Motor neuron (in vitro differentiated cells): ENCODE results near the gene FZD10. TPM values are rescaled to one million over a fixed set of nuclear protein-coding genes. Genes with fewer than 3 reads are reported as not detected.

Experiments
- ATAC-seq, 8 experiments: fragments of 200-7000 bp; cut with Tn5 transposase; replicated peaks in 6 of 8; 2 replicates each; pipeline ENCODE4 v1.8.0; 2021; ENCODE audit warnings: mild to moderate bottlenecking in 8 of 8, moderate library complexity in 8 of 8
- H3K27ac ChIP-seq, 2 donors: fragments of 250-450 bp; sonication (Bioruptor Pico); 2 replicates each; pipeline ENCODE4 v1.9.0; 2021; ENCODE audit warnings: antibody characterized with exemption in 2 of 2, mild to moderate bottlenecking in 2 of 2, moderate library complexity in 1 of 2
- H3K4me1 ChIP-seq, 2 donors: fragments of 250-450 bp; sonication (Bioruptor Pico); replicated peaks in 1 of 2; 2 replicates each; pipeline ENCODE4 v1.6.1; 2021; ENCODE audit warnings: antibody characterized with exemption in 2 of 2, mild to moderate bottlenecking in 2 of 2, moderate library complexity in 1 of 2
- H3K4me3 ChIP-seq, 5 donors: fragments of 250-450 bp; sonication (Bioruptor Pico); 2 replicates each; pipeline ENCODE4 v1.9.0; 2021; ENCODE audit warnings: antibody characterized with exemption in 5 of 5, mild to moderate bottlenecking in 5 of 5, moderate library complexity in 4 of 5
- WGBS, 10 experiments: fragments of 450-650 bp; shearing (Covaris generic); methylation state at CpG; one replicate each; pipeline ENCODE4 v1.0.0; 2022; 5-methylcytosine and 5-hydroxymethylcytosine counted together
- in situ Hi-C, 9 experiments: fragments of 400-800 bp; cut with MboI; loops; one replicate each; pipeline ENCODE4 v1.15.0; 2021; ENCODE audit warnings: low sequenced_read_pairs in 9 of 9, low pct_unique_long_range_greater_than_20kb in 2 of 9; ENCODE audit not compliant: unreplicated experiment in 9 of 9
- total RNA-seq, 8 experiments: library from RNA; unstranded; fragments of 300-600 nt; gene quantifications; 2 replicates each; pipeline versions ENCODE4 v1.2.3 to v1.2.4, GENCODE V29; 2022

FZD10 gene
- total RNA-seq, 8 experiments from 2014 or later, result 0.08 to 4.9 (median 0.25) TPM

GRCh38 chr12:130136509-130137039 is 25.7 kb upstream of the FZD10 start:
- in situ Hi-C loops, result no loop called here
- WGBS, 10 experiments, result 34 to 82% (median 48%) methylated on average over 1 to 9 of the region's 11 CpGs; no CpG with 5 or more reads in 2 of the 10 experiments
- Histone ChIP-seq H3K4me1 (peaks cover 0 to 26% of the 10 kb centered on the region in 2 donors), H3K27ac (peak overlapping the region in 1 of 2 donors; percentile 54), H3K4me3 (no peak overlapping the region)
- peak in 2 of 8 experiments; percentile 47 to 55 for ATAC-seq

- Histone ChIP-seq H3K4me3 (no peak overlapping the region), H3K4me1 (peaks cover 0 to 26% of the 10 kb centered on the region in 2 donors), H3K27ac (peak overlapping the region in 1 of 2 donors; percentile 54)
- ATAC-seq, result peak in 6 of 8 experiments; percentile 23 to 88 (median 54)
- 0 to 74% (median 50%) methylated on average over 1 to 15 of the region's 26 CpGs; no CpG with 5 or more reads in 1 of the 10 experiments for WGBS, 10 experiments
- in situ Hi-C loops, result no loop called here
These were observed 24.9 kb upstream of the FZD10 start for GRCh38 chr12:130137040-130138018.

GRCh38 chr12:130138478-130138877 is 23.8 kb upstream of the FZD10 start:
- no peak overlapping the region for H3K4me3 ChIP-seq
- H3K27ac ChIP-seq, result no peak overlapping the region
- 0 to 100% (median 75%) methylated on average over 1 to 9 of the region's 20 CpGs; no CpG with 5 or more reads in 2 of the 10 experiments for WGBS, 10 experiments
- in situ Hi-C loops, result no loop called here
- H3K4me1 ChIP-seq, result peaks cover 0 to 26% of the 10 kb centered on the region in 2 donors
- ATAC-seq, result no peak

- WGBS, 10 experiments, result 17 to 100% (median 45%) methylated on average over 2 to 13 of the region's 25 CpGs; no CpG with 5 or more reads in 3 of the 10 experiments
- H3K4me1 ChIP-seq, result peaks cover 0 to 26% of the 10 kb centered on the region in 2 donors
- in situ Hi-C loops, result no loop called here
- ATAC-seq, result peak in 3 of 8 experiments; percentile 64 to 77 (median 73)
- no peak overlapping the region for H3K4me3 ChIP-seq
- no peak overlapping the region for H3K27ac ChIP-seq
These were observed 22.5 kb upstream of the FZD10 start for GRCh38 chr12:130139567-130140421.

- WGBS, 10 experiments, result 20 to 100% (median 64%) methylated on average over 1 to 8 of the region's 11 CpGs; no CpG with 5 or more reads in 3 of the 10 experiments
- no peak for ATAC-seq
- Histone ChIP-seq H3K27ac (no peak overlapping the region), H3K4me3 (no peak overlapping the region), H3K4me1 (peaks cover 0 to 26% of the 10 kb centered on the region in 2 donors)
- in situ Hi-C loops, result no loop called here
These were observed 21.2 kb upstream of the FZD10 start for GRCh38 chr12:130141105-130141504.

GRCh38 chr12:130141901-130142683 is 20.2 kb upstream of the FZD10 start:
- ATAC-seq, result no peak
- in situ Hi-C loops, result no loop called here
- 24 to 91% (median 53%) methylated on average over 2 to 10 of the region's 18 CpGs; no CpG with 5 or more reads in 1 of the 10 experiments for WGBS, 10 experiments

GRCh38 chr12:130142736-130143135 is 19.5 kb upstream of the FZD10 start:
- peak in 2 of 8 experiments; percentile 37 to 70 for ATAC-seq
- in situ Hi-C loops, result no loop called here
- H3K4me3 ChIP-seq, result no peak overlapping the region
- H3K4me1 ChIP-seq, result peaks cover 0 to 10% of the 10 kb centered on the region in 2 donors
- H3K27ac ChIP-seq, result no peak overlapping the region
- 37 to 93% (median 72%) methylated on average over 2 to 5 of the region's 14 CpGs; no CpG with 5 or more reads in 5 of the 10 experiments for WGBS, 10 experiments

More at GRCh38 chr12:130141901-130142683, 20.2 kb upstream of the FZD10 start:
- Histone ChIP-seq H3K4me3 (no peak overlapping the region), H3K27ac (no peak overlapping the region), H3K4me1 (peaks cover 0 to 16% of the 10 kb centered on the region in 2 donors)

- WGBS, 10 experiments, result 27 to 97% (median 71%) methylated on average over 1 to 5 of the region's 9 CpGs; no CpG with 5 or more reads in 4 of the 10 experiments
- Histone ChIP-seq H3K27ac (no peak overlapping the region), H3K4me1 (peaks cover 0 to 9% of the 10 kb centered on the region in 2 donors), H3K4me3 (no peak overlapping the region)
- ATAC-seq, result no peak
- in situ Hi-C loops, result no loop called here
These were observed 19.1 kb upstream of the FZD10 start for GRCh38 chr12:130143136-130143535.

GRCh38 chr12:130144256-130144655 is 18.0 kb upstream of the FZD10 start:
- whole genome bisulfite sequencing, 10 experiments, result 0 to 100% (median 73%) methylated on average over 1 to 10 of the region's 10 CpGs; no CpG with 5 or more reads in 1 of the 10 experiments
- in situ Hi-C loops, result no loop called here
- H3K27ac ChIP-seq, result no peak overlapping the region
- ATAC-seq, result no peak
- peaks cover 0 to 9% of the 10 kb centered on the region in 2 donors for H3K4me1 ChIP-seq
- H3K4me3 ChIP-seq, result no peak overlapping the region

GRCh38 chr12:130145731-130146130 is 16.5 kb upstream of the FZD10 start:
- Histone ChIP-seq H3K4me3 (no peak overlapping the region), H3K27ac (no peak overlapping the region), H3K4me1 (no peaks in the 10 kb centered on the region)
- in situ Hi-C loops, result no loop called here
- WGBS, 10 experiments, result 0 to 76% (median 49%) methylated on average over 1 to 11 of the region's 13 CpGs; no CpG with 5 or more reads in 2 of the 10 experiments
- ATAC-seq, result peak in 1 of 8 experiments; percentile 41

GRCh38 chr12:130146176-130146931 is 15.9 kb upstream of the FZD10 start:
- no peak overlapping the region for H3K4me3 ChIP-seq
- WGBS, 10 experiments, result 35 to 77% (median 42%) methylated on average over 1 to 9 of the region's 10 CpGs; no CpG with 5 or more reads in 4 of the 10 experiments
- no peak overlapping the region for H3K27ac ChIP-seq
- ATAC-seq, result no peak
- no peaks in the 10 kb centered on the region for H3K4me1 ChIP-seq
- in situ Hi-C loops, result no loop called here
